ENCODE data around the gene PTPRD.

Gene PTPRD

GRCh38 chr9:10268531-10269485 lies 344.0 kb downstream of the PTPRD start:
- Mint-ChIP-seq H3K4me3 (no peak overlapping the region), H3K27me3 (no peaks in the 10 kb centered on the region), H3K4me1 (ENCODE audit: low read depth) (no peaks in the 10 kb centered on the region), H3K27ac (no peak overlapping the region), H3K36me3 (no peaks in the 10 kb centered on the region), H3K9me3 (ENCODE audit: low read depth) (peaks cover 12% of the 10 kb centered on the region)

- Mint-ChIP-seq H3K4me1 (ENCODE audit: low read depth) (no peaks in the 10 kb centered on the region), H3K27me3 (no peaks in the 10 kb centered on the region), H3K4me3 (no peak overlapping the region), H3K36me3 (no peaks in the 10 kb centered on the region), H3K27ac (no peak overlapping the region), H3K9me3 (ENCODE audit: low read depth) (peaks cover 18% of the 10 kb centered on the region)
These were observed 347.6 kb downstream of the PTPRD start for GRCh38 chr9:10265153-10265631.

GRCh38 chr9:10260501-10260900 lies 352.3 kb downstream of the PTPRD start:
- Mint-ChIP-seq H3K27me3 (no peaks in the 10 kb centered on the region), H3K36me3 (no peaks in the 10 kb centered on the region), H3K27ac (no peak overlapping the region), H3K9me3 (ENCODE audit: low read depth) (peaks cover 17% of the 10 kb centered on the region), H3K4me3 (no peak overlapping the region), H3K4me1 (ENCODE audit: low read depth) (no peaks in the 10 kb centered on the region)

- peaks cover 19% of the 10 kb centered on the region for H3K9me3 Mint-ChIP-seq (ENCODE audit: low read depth)
- no peaks in the 10 kb centered on the region for H3K36me3 Mint-ChIP-seq
- no peak overlapping the region for H3K27ac Mint-ChIP-seq
- H3K4me3 Mint-ChIP-seq = no peak overlapping the region
- H3K4me1 Mint-ChIP-seq (ENCODE audit: low read depth) = no peaks in the 10 kb centered on the region
- H3K27me3 Mint-ChIP-seq = no peaks in the 10 kb centered on the region
These were observed 353.1 kb downstream of the PTPRD start for GRCh38 chr9:10259668-10260067.

- Mint-ChIP-seq H3K4me3 (no peak overlapping the region), H3K4me1 (ENCODE audit: low read depth) (no peaks in the 10 kb centered on the region), H3K9me3 (ENCODE audit: low read depth) (peaks cover 13% of the 10 kb centered on the region), H3K27ac (no peak overlapping the region), H3K27me3 (no peaks in the 10 kb centered on the region), H3K36me3 (no peaks in the 10 kb centered on the region)
These were observed 357.0 kb downstream of the PTPRD start for GRCh38 chr9:10255758-10256157.

GRCh38 chr9:10254338-10254737 lies 358.5 kb downstream of the PTPRD start:
- Mint-ChIP-seq H3K36me3 (no peaks in the 10 kb centered on the region), H3K4me3 (no peak overlapping the region), H3K27ac (no peak overlapping the region), H3K4me1 (ENCODE audit: low read depth) (no peaks in the 10 kb centered on the region), H3K9me3 (ENCODE audit: low read depth) (peaks cover 13% of the 10 kb centered on the region), H3K27me3 (no peaks in the 10 kb centered on the region)

GRCh38 chr9:10253341-10253740 lies 359.5 kb downstream of the PTPRD start:
- Mint-ChIP-seq H3K36me3 (no peaks in the 10 kb centered on the region), H3K9me3 (ENCODE audit: low read depth) (peaks cover 13% of the 10 kb centered on the region), H3K4me1 (ENCODE audit: low read depth) (no peaks in the 10 kb centered on the region), H3K27ac (no peak overlapping the region), H3K27me3 (no peaks in the 10 kb centered on the region), H3K4me3 (no peak overlapping the region)

GRCh38 chr9:10252174-10252573 lies 360.6 kb downstream of the PTPRD start:
- Mint-ChIP-seq H3K36me3 (no peaks in the 10 kb centered on the region), H3K4me3 (no peak overlapping the region), H3K9me3 (ENCODE audit: low read depth) (peaks cover 11% of the 10 kb centered on the region), H3K4me1 (ENCODE audit: low read depth) (no peaks in the 10 kb centered on the region), H3K27me3 (no peaks in the 10 kb centered on the region), H3K27ac (no peak overlapping the region)

GRCh38 chr9:10251490-10251889 lies 361.3 kb downstream of the PTPRD start:
- no peaks in the 10 kb centered on the region for H3K36me3 Mint-ChIP-seq
- H3K4me3 Mint-ChIP-seq = no peak overlapping the region
- H3K27ac Mint-ChIP-seq = no peak overlapping the region
- peaks cover 10% of the 10 kb centered on the region for H3K9me3 Mint-ChIP-seq (ENCODE audit: low read depth)
- H3K4me1 Mint-ChIP-seq (ENCODE audit: low read depth) = no peaks in the 10 kb centered on the region
- H3K27me3 Mint-ChIP-seq = no peaks in the 10 kb centered on the region

GRCh38 chr9:10250219-10250618 lies 362.6 kb downstream of the PTPRD start:
- no peaks in the 10 kb centered on the region for H3K36me3 Mint-ChIP-seq
- no peaks in the 10 kb centered on the region for H3K4me1 Mint-ChIP-seq (ENCODE audit: low read depth)
- H3K4me3 Mint-ChIP-seq = no peak overlapping the region
- peaks cover 12% of the 10 kb centered on the region for H3K9me3 Mint-ChIP-seq (ENCODE audit: low read depth)
- H3K27ac Mint-ChIP-seq = no peak overlapping the region
- no peaks in the 10 kb centered on the region for H3K27me3 Mint-ChIP-seq

- Mint-ChIP-seq H3K27ac (no peak overlapping the region), H3K36me3 (no peaks in the 10 kb centered on the region), H3K4me1 (ENCODE audit: low read depth) (no peaks in the 10 kb centered on the region), H3K27me3 (no peaks in the 10 kb centered on the region), H3K9me3 (ENCODE audit: low read depth) (peaks cover 11% of the 10 kb centered on the region), H3K4me3 (no peak overlapping the region)
These were observed 363.9 kb downstream of the PTPRD start for GRCh38 chr9:10248890-10249289.

- no peaks in the 10 kb centered on the region for H3K36me3 Mint-ChIP-seq
- H3K27me3 Mint-ChIP-seq = no peaks in the 10 kb centered on the region
- peaks cover 7% of the 10 kb centered on the region for H3K9me3 Mint-ChIP-seq (ENCODE audit: low read depth)
- H3K27ac Mint-ChIP-seq = no peak overlapping the region
- no peak overlapping the region for H3K4me3 Mint-ChIP-seq
- H3K4me1 Mint-ChIP-seq (ENCODE audit: low read depth) = no peaks in the 10 kb centered on the region
These were observed 370.5 kb downstream of the PTPRD start for GRCh38 chr9:10242255-10242654.

GRCh38 chr9:10238087-10238486 lies 374.7 kb downstream of the PTPRD start:
- Mint-ChIP-seq H3K9me3 (ENCODE audit: low read depth) (no peaks in the 10 kb centered on the region), H3K27me3 (no peaks in the 10 kb centered on the region)

GRCh38 chr9:10237584-10237983 lies 375.2 kb downstream of the PTPRD start:
- no peak overlapping the region for H3K4me3 Mint-ChIP-seq
- no peaks in the 10 kb centered on the region for H3K9me3 Mint-ChIP-seq (ENCODE audit: low read depth)
- H3K27ac Mint-ChIP-seq = no peak overlapping the region
- H3K4me1 Mint-ChIP-seq (ENCODE audit: low read depth) = no peaks in the 10 kb centered on the region
- no peaks in the 10 kb centered on the region for H3K36me3 Mint-ChIP-seq
- no peaks in the 10 kb centered on the region for H3K27me3 Mint-ChIP-seq

More at GRCh38 chr9:10238087-10238486, 374.7 kb downstream of the PTPRD start:
- Mint-ChIP-seq H3K27ac (no peak overlapping the region), H3K4me3 (no peak overlapping the region), H3K4me1 (ENCODE audit: low read depth) (no peaks in the 10 kb centered on the region), H3K36me3 (no peaks in the 10 kb centered on the region)

- Mint-ChIP-seq H3K27me3 (no peaks in the 10 kb centered on the region), H3K4me1 (ENCODE audit: low read depth) (no peaks in the 10 kb centered on the region), H3K4me3 (no peak overlapping the region), H3K27ac (no peak overlapping the region), H3K9me3 (ENCODE audit: low read depth) (no peaks in the 10 kb centered on the region), H3K36me3 (no peaks in the 10 kb centered on the region)
These were observed 376.6 kb downstream of the PTPRD start for GRCh38 chr9:10236161-10236560.

GRCh38 chr9:10235376-10235775 lies 377.4 kb downstream of the PTPRD start:
- Mint-ChIP-seq H3K9me3 (ENCODE audit: low read depth) (peaks cover 7% of the 10 kb centered on the region), H3K4me1 (ENCODE audit: low read depth) (no peaks in the 10 kb centered on the region), H3K4me3 (no peak overlapping the region), H3K36me3 (no peaks in the 10 kb centered on the region), H3K27me3 (no peaks in the 10 kb centered on the region), H3K27ac (no peak overlapping the region)

Data from activated naive CD8-positive, alpha-beta T cell (primary cell).